ENCODE measurements around the gene HIPK3.
"Not testable (repeated sequence)": the region's sequence is repeated elsewhere in the genome, so short reads cannot be mapped to it uniquely, and the experiment has no call there.

The HIPK3 gene

DNA sequence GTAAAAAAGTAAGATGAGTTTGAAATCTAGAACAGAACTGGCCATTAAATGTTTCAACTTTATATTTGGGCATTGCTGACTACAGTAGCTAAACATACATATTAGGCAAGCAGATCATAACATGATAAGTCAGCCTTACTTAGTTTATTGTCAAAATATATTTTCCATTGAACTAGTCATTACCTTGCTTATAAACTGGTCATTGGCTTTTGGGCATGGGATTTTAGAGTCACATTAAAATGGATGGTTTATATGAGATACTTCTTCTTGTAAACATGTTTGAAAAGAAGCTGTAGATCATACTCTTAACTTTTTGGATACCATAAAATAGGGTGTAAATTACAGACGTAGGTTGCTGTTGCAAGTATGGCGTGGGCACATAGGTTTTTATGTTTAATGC is 2.7 kb downstream of the HIPK3 start:
- DNase-seq = no peak

DNA sequence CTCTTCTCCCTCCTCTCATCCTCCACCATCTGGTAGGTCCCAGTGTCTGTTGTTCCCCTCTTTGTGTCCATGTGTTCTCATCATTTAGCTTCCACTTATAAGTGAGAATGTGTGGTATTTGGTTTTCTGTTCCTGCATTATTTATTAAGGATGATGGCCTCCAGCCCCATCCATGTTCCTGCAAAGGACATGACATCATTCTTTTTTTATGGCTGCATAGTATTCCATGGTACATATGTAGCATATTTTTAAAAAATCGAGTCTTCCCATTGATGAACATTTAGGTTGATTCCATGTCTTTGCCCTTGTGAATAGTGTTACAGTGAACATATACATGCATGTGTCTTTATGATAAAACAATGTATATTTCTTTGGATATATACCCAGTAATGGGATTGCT is 4.2 kb downstream of the HIPK3 start:
- DNase-seq = not testable (repeated sequence)

DNA sequence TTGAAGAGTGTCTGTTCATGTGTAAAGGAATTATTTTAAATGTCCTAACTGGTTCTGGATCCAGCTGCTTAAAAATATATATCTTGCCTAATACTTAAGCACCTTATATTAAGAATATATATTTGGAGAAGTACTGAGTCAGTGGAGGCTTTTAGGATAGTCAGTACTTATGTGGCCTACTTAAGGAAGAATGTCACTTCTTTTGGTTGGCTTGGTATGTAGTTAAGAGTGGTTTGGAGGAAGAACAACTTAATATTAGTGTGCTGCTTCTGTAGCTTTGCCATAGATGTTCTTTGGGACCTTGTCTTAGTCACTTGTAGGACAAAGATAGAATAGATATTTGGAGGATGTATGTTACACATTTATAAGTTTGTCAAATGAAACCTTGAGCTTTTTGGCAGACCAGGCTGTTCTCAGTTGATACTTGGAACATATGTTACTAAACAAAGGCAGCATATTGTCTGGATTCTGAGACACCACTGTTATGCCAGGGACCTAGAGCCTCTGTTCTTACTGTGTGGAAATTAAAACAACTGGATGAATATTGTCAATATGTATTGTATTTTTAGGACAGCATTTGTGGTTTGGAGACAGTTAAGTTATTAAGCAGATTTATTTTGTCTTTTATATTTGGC is 4.9 kb downstream of the HIPK3 start:
- DNase-seq = no peak

DNA sequence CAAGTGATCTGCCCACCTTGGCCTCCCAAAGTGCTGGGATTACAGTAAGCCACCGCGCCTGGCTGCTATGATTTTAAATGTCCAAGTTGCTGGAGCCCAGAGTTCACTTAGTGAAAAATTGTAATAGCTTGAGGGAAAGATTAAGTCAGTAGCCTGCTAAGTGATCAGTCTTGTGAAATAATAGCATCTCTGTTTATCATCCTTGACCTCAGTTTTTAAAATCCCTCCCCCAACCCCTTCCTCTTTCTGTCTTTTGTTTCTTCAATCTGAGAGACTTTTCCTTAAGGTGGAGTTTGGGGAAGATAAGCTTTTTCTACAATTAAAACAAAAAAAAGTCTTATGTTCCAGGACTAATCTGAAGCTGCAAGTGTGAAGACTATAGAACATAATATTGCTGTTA is 6.4 kb downstream of the HIPK3 start:
- no peak for DNase-seq

- DNase-seq = no peak
These were observed 7.7 kb downstream of the HIPK3 start for GRCh38 chr11:33264926-33265325.

- no peak for DNase-seq
These were observed 9.4 kb downstream of the HIPK3 start for GRCh38 chr11:33266393-33267215.

GRCh38 chr11:33268945-33269540 is 11.9 kb downstream of the HIPK3 start:
- DNase-seq = no peak

- DNase-seq = no peak
These were observed 12.6 kb downstream of the HIPK3 start for GRCh38 chr11:33269822-33270221.

DNA sequence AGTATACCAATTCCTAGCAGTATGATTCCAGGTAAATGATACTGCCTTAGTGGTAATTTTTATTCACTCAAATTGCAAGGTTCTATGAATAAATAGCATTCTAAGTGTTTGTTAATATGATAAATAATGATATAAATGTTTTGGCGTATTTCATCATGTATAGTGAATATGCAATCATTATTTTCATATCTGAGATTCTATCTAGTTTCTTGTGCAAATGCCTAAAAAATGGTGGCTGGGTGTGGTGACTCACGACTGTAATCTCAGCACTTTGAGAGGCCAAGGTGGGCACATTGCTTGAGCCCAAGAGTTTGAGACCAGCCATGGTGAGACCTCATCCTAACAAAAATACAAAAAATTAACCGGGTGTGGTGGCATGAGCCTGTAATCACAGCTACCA is 13.9 kb downstream of the HIPK3 start:
- no peak for DNase-seq

DNA sequence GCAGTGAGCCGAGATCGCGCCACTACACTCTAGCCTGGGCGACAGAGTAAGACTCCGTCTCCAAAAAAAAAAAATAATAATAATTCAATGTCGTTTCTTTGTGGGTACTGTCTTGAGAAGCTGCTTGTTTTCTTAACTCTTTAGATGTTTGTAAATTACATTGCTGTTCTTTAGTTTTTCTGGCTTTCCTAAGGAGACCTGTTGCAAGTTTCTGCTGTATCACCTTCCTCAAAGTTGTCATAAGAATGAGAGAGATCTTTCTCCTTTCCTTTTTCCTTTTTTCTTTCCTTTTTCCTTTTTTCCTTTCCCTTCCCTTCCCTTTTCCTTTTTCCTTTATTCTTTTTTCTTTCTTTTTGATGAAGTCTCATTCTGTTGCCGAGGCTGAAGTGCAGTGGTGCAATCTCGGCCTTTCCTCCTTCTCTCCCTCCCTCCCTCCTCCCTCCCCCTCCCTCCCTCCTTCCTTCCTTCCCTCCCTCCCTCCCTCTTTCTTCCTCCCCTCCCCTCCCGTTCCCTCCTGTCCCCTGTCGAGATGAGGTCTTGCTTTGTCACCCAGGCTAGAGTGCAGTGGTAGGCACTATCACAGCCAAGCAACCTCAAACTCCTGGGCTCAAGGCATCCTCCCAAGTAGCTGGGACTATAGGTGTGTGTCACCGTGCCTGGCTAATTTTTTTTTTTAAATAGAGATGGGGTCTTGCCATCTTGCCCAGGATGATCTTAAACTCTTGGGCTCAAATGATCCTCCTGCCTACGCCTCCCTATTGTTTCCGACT is 15.3 kb downstream of the HIPK3 start:
- DNase-seq = no peak

GRCh38 chr11:33273656-33274055 is 16.5 kb downstream of the HIPK3 start:
- DNase-seq = no peak

GRCh38 chr11:33280411-33280810 is 23.2 kb downstream of the HIPK3 start:
- DNase-seq = no peak

DNA sequence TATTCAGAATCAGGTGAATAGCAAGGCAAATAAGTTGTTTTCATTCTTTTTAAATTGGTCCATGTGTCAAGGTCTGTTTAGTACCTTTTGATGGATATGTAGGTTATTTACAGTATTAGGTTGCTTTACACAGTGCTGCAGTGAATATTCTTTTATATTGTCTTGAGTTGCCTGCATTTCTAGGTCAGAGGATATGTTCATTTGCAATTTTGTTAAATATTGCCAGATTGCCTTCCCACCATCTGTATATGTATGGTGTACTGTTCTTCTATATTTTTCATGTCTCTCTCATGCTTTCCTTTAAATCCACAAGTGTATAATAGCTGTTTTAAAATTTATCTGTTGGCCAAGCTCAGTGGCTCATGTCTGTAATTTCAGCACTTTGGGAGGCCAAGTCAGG is 24.6 kb downstream of the HIPK3 start:
- no peak for DNase-seq

DNA sequence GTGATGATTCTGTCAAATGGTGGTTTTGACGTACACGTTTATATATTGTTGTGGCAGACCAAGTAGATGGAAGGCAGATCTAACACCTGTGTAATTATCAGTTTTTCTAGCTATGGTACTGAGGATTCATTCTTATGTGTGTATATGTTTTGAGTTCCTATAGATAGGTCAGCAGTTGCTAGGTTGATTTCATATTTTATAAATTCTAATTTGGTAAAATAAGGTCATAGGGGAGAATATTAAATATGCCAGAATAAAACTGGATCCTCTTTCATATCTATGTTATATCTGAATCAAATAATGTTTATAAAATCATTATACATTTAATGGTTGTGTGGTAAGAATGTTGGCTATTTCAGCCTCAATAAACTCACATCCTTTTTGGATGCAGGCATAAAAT is 27.6 kb downstream of the HIPK3 start:
- no peak for DNase-seq

DNA sequence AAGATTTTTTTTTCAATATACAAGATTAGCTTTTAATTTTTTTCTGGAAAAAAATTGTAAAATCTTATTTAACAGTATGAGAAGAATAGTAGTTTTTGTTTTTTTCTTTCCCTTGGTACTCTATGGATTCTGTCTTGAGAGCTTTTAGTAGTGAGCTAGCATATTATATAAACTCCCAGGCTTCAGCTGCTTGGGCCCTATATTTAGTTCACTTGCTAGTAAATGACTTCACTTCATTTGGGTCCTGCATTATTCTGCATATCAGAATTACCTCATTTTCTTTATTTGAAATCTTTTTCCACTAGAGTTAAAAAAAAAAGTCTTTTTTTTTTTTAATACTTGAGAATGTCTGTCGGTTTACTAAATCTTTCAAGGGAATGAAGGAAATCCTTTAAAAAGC is 33.1 kb downstream of the HIPK3 start:
- no peak for DNase-seq

DNA sequence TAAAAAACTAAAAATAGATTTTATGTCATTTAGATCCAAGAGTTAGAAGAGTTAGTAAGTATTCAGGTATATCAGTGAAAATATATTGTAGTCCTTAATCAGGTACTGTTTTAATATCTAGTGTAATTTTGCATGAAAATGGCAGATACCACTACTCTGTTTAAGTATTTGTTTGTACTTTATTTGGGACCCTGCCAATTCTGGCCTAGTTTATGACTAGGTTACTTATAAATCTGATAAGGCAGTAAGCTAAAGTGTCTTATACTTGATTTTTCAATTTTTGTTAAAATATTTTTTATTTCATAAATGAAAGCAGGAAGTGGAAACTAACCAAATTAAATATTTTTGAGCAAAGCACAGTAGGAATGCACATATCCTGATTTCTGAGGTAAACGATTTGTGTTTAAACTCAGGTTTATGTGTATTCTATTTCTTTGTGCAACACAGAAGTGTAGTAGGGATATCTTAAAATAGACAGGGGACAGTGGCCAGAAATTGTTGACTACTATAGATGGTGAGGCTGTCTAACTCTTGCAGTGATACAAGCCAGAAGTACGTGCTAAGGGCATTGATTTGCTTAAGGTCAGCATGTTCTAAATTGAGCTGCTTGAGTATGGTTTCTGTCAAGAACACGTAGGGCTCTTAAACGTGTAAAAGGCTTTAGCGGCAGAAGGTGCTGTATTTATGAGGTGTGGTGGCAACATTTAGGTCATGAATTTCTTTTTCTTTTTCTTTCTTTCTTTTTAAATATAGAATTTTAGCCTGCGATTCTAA is 34.0 kb downstream of the HIPK3 start:
- no peak for DNase-seq

GRCh38 chr11:33292311-33292710 is 35.1 kb downstream of the HIPK3 start:
- DNase-seq = no peak

DNA sequence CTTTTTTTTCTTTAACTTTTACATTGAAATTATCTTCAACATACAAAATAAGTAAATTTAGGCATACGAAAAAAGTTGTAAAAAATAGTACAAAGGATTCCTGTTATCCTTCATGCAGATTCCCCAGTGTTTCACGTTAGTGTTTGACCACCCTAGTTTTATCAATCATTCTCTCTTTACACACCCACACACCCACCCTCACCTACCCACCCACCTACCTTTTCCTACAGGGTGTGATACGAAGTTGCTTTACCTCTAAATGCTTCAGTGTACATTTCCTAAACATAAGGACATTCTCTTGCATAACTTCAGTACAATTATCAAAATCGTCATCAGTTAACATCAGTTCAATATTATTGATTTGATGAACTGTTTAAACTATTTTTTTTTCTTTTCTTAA is 37.0 kb downstream of the HIPK3 start:
- DNase-seq = no peak

GRCh38 chr11:33294797-33295196 is 37.6 kb downstream of the HIPK3 start:
- no peak for DNase-seq

DNA sequence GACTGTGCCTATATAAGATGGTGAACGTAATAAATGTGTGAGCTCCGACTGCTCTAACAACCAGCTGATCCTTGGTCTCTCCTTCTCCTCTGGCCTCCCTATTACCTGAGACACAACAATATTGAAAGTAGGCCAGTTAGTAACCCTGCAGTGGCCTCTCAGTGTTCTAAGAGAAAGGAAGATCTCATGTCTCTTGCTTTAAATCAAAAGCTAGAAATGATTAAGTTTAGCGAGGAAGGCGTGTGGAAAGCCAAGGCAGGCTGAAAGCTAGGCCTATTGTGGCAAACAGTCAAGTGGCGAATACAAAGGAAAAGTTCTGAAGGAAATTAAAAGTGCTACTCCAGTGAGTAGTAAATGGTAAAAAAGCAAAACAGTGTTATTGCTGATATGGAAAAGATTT is 39.5 kb downstream of the HIPK3 start:
- DNase-seq = no peak

- no peak for DNase-seq
These were observed 46.4 kb downstream of the HIPK3 start for GRCh38 chr11:33303541-33303940.

- not testable (repeated sequence) for DNase-seq
These were observed 49.6 kb downstream of the HIPK3 start for GRCh38 chr11:33306821-33307220.

- no peak for DNase-seq
These were observed 50.8 kb downstream of the HIPK3 start for GRCh38 chr11:33307984-33308383.
